HL-60 (cell line): ENCODE data around the gene NSUN6.

Experiments used
- CTCF ChIP-seq: IDR thresholded peaks from one replicate; pipeline ENCODE4 v1.5.1; 2011; ENCODE audit warnings: low read length, control low read depth, inconsistent platforms; ENCODE audit not compliant: insufficient read depth
- GABPA ChIP-seq: IDR thresholded peaks from 2 replicates; pipeline ENCODE4 v1.6.1; 2012; ENCODE audit warnings: low read depth
- POLR2AphosphoS5 ChIP-seq: IDR thresholded peaks from 2 replicates; pipeline ENCODE4 v1.6.1; 2012; ENCODE audit warnings: low read depth
- REST ChIP-seq: IDR thresholded peaks from 2 replicates; pipeline ENCODE4 v1.6.1; 2012; ENCODE audit warnings: low read depth; ENCODE audit not compliant: insufficient replicate concordance

- TF ChIP-seq CTCF = no peak
- no peak for TF ChIP-seq POLR2AphosphoS5
- TF ChIP-seq GABPA = no peak
- TF ChIP-seq REST = no peak
Observed at GRCh38 chr10:18611168-18611567, 40.2 kb downstream of the NSUN6 start.
